Osteoblast (primary cell): Measurements from ENCODE around the gene KRTAP10-2. TPM values are rescaled to one million over a fixed set of nuclear protein-coding genes. Genes with fewer than 3 reads are reported as not detected.

ENCODE experiments used
- DNase-seq: peaks from one replicate; pipeline ENCODE4 v3.0.0; 2011; ENCODE audit warnings: low spot score, mixed read lengths; ENCODE audit not compliant: insufficient read length; ENCODE audit errors: missing footprints
- H2AFZ ChIP-seq: 2 replicates; pipeline ENCODE4 v1.6.0; 2011; ENCODE audit warnings: mild to moderate bottlenecking, low read length
- H3K27ac ChIP-seq: 2 replicates; pipeline ENCODE4 v1.5.1; 2011; ENCODE audit warnings: mild to moderate bottlenecking, low read depth, low read length, moderate library complexity
- H3K27me3 ChIP-seq: 2 replicates; pipeline ENCODE4 v1.6.0; 2012; ENCODE audit warnings: mild to moderate bottlenecking, control low read depth, inconsistent platforms, low read length, moderate library complexity; ENCODE audit not compliant: insufficient read depth
- H3K36me3 ChIP-seq: 2 replicates; pipeline ENCODE4 v1.5.1; 2011; ENCODE audit warnings: mild to moderate bottlenecking, low read length, control low read depth, moderate library complexity; ENCODE audit not compliant: insufficient read depth
- H3K4me1 ChIP-seq: 2 replicates; pipeline ENCODE4 v1.5.1; 2011; ENCODE audit warnings: mild to moderate bottlenecking, low read length, control low read depth, moderate library complexity; ENCODE audit not compliant: insufficient read depth
- H3K4me2 ChIP-seq: 2 replicates; pipeline ENCODE4 v1.6.0; 2011; ENCODE audit warnings: mild to moderate bottlenecking, low read length; ENCODE audit not compliant: insufficient read depth
- H3K4me3 ChIP-seq: fragments of 200-600 bp; sonication (generic); 3 replicates; pipeline ENCODE4 v1.5.1; 2012; ENCODE audit warnings: mild to moderate bottlenecking, low read length, inconsistent platforms; ENCODE audit not compliant: insufficient read depth
- H3K79me2 ChIP-seq: 2 replicates; pipeline ENCODE4 v1.6.0; 2012; ENCODE audit warnings: mild to moderate bottlenecking, low read length, control low read depth, inconsistent platforms; ENCODE audit not compliant: insufficient read depth
- H3K9me3 ChIP-seq: 2 replicates; pipeline ENCODE4 v1.5.1; 2011; ENCODE audit warnings: low read depth, low read length, control low read depth
- H4K20me1 ChIP-seq: 2 replicates; pipeline ENCODE4 v1.6.0; 2012; ENCODE audit warnings: mild to moderate bottlenecking, low read length, control low read depth; ENCODE audit not compliant: insufficient read depth
- CTCF ChIP-seq: IDR thresholded peaks from 2 replicates; pipeline ENCODE4 v1.5.1; 2011; ENCODE audit warnings: mild to moderate bottlenecking, low read depth, low read length, moderate library complexity; ENCODE audit errors: extremely low read depth
- total RNA-seq: library from RNA; depleted of rRNA; stranded (reverse); fragments of >200 nt; gene quantifications from 2 replicates; pipeline ENCODE4 v1.2.3, GENCODE V29; 2012

The KRTAP10-2 gene
- total RNA-seq, 1 donor, result not detected

GRCh38 chr21:44590311-44590721 lies 39.0 kb upstream of the KRTAP10-2 start:
- Histone ChIP-seq H3K4me3 (no peak overlapping the region), H4K20me1 (no peaks in the 10 kb centered on the region), H3K27me3 (peaks cover 27% of the 10 kb centered on the region), H3K4me2 (no peak overlapping the region), H3K36me3 (no peaks in the 10 kb centered on the region), H3K27ac (no peak overlapping the region), H2AFZ (no peak overlapping the region), H3K79me2 (no peaks in the 10 kb centered on the region), H3K9me3 (no peaks in the 10 kb centered on the region), H3K4me1 (no peaks in the 10 kb centered on the region)
- no peak for DNase-seq
- no peak for TF ChIP-seq CTCF

GRCh38 chr21:44589586-44590305 lies 38.4 kb upstream of the KRTAP10-2 start:
- Histone ChIP-seq H2AFZ (no peak overlapping the region), H3K36me3 (no peaks in the 10 kb centered on the region)
- no peak for TF ChIP-seq CTCF

DNA sequence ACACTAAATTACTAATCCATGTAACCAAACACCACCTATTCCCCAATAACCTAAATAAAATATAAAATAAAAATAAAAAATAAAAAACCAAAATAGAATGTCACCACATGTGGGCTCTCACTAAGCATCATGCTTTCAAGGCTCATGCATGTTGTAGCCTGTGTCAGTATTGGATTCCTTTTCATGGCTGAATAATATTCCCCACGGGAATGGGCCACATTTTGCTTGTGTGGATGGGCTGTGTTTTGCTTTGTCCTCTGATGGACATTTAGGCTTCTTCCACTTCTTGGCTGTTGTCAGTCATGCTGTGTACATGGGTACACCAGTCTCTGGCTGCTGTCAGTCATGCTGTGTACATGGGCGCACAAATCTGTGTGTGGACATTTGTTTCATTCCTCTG lies 37.8 kb upstream of the KRTAP10-2 start:
- Histone ChIP-seq H4K20me1 (no peaks in the 10 kb centered on the region), H3K4me1 (no peaks in the 10 kb centered on the region), H2AFZ (no peak overlapping the region), H3K79me2 (no peaks in the 10 kb centered on the region), H3K27me3 (peaks cover 18% of the 10 kb centered on the region), H3K4me3 (no peak overlapping the region), H3K36me3 (no peaks in the 10 kb centered on the region), H3K4me2 (no peak overlapping the region), H3K27ac (no peak overlapping the region), H3K9me3 (no peaks in the 10 kb centered on the region)
- TF ChIP-seq CTCF, result no peak
- DNase-seq, result no peak

More at GRCh38 chr21:44589586-44590305, 38.4 kb upstream of the KRTAP10-2 start:
- Histone ChIP-seq H3K4me1 (no peaks in the 10 kb centered on the region), H4K20me1 (no peaks in the 10 kb centered on the region), H3K9me3 (no peaks in the 10 kb centered on the region), H3K27me3 (peaks cover 23% of the 10 kb centered on the region), H3K4me2 (no peak overlapping the region), H3K4me3 (no peak overlapping the region), H3K27ac (no peak overlapping the region), H3K79me2 (no peaks in the 10 kb centered on the region)
- no peak for DNase-seq

- Histone ChIP-seq H3K36me3 (no peaks in the 10 kb centered on the region), H2AFZ (no peak overlapping the region), H3K27ac (no peak overlapping the region), H4K20me1 (no peaks in the 10 kb centered on the region), H3K9me3 (no peaks in the 10 kb centered on the region), H3K79me2 (no peaks in the 10 kb centered on the region), H3K4me1 (no peaks in the 10 kb centered on the region), H3K4me3 (no peak overlapping the region), H3K4me2 (no peak overlapping the region), H3K27me3 (no peaks in the 10 kb centered on the region)
- TF ChIP-seq CTCF, result no peak
- DNase-seq, result no peak
These were observed 34.6 kb upstream of the KRTAP10-2 start for GRCh38 chr21:44585892-44586291.
